ENCODE measurements around the gene HUS1.

The HUS1 gene

GRCh38 chr7:48009954-48010353 is 30.5 kb upstream of the HUS1 start:
- Histone ChIP-seq H4K20me1 (ENCODE audit: control insufficient read depth, insufficient read depth, low read depth, low read length) (no peaks in the 10 kb centered on the region), H3K36me3 (ENCODE audit: control insufficient read depth, low read length) (no peaks in the 10 kb centered on the region), H3K27me3 (ENCODE audit: control insufficient read depth, low read length) (peaks cover 3% of the 10 kb centered on the region), H3K4me3 (ENCODE audit: low read length) (no peak overlapping the region), H3K79me2 (ENCODE audit: control insufficient read depth, low read length) (no peaks in the 10 kb centered on the region), H3F3A (ENCODE audit: control insufficient read depth, insufficient read depth) (no peaks in the 10 kb centered on the region), H3K9me3 (ENCODE audit: control insufficient read depth, insufficient read depth, low read length) (no peaks in the 10 kb centered on the region), H3K9me2 (replicated peaks; ENCODE audit: control insufficient read depth, low read length) (no peaks in the 10 kb centered on the region), H3K27ac (ENCODE audit: low read depth, low read length) (no peak overlapping the region), H3K4me2 (ENCODE audit: low read length) (no peak overlapping the region), H3K4me1 (ENCODE audit: control insufficient read depth, low read length) (0 out of 2 replicates have a peak, but pooled peaks cover 4% of the 10 kb centered on the region)
- TF ChIP-seq CTCF (IDR thresholded peaks at IDR 0.05; ENCODE audit: low read depth, low read length, poor library complexity, severe bottlenecking) (no peak), EZH2phosphoT487 (IDR thresholded peaks at IDR 0.05; ENCODE audit: borderline replicate concordance, low read length) (no peak)

GRCh38 chr7:48009257-48009656 is 29.8 kb upstream of the HUS1 start:
- no peaks in the 10 kb centered on the region for H4K20me1 ChIP-seq (ENCODE audit: control insufficient read depth, insufficient read depth, low read depth, low read length)
- 0 out of 2 replicates have a peak, but pooled peaks cover 4% of the 10 kb centered on the region for H3K4me1 ChIP-seq (ENCODE audit: control insufficient read depth, low read length)
- no peaks in the 10 kb centered on the region for H3K36me3 ChIP-seq (ENCODE audit: control insufficient read depth, low read length)
- TF ChIP-seq CTCF (IDR thresholded peaks at IDR 0.05; ENCODE audit: low read depth, low read length, poor library complexity, severe bottlenecking) (no peak), EZH2phosphoT487 (IDR thresholded peaks at IDR 0.05; ENCODE audit: borderline replicate concordance, low read length) (no peak)
- no peaks in the 10 kb centered on the region for H3K9me3 ChIP-seq (ENCODE audit: control insufficient read depth, insufficient read depth, low read length)
- no peak overlapping the region for H3K4me2 ChIP-seq (ENCODE audit: low read length)
- no peaks in the 10 kb centered on the region for H3F3A ChIP-seq (ENCODE audit: control insufficient read depth, insufficient read depth)
- H3K79me2 ChIP-seq (ENCODE audit: control insufficient read depth, low read length): no peaks in the 10 kb centered on the region
- no peak overlapping the region for H3K27ac ChIP-seq (ENCODE audit: low read depth, low read length)
- H3K4me3 ChIP-seq (ENCODE audit: low read length): no peak overlapping the region
- H3K27me3 ChIP-seq (ENCODE audit: control insufficient read depth, low read length): peaks cover 9% of the 10 kb centered on the region
- H3K9me2 ChIP-seq (replicated peaks; ENCODE audit: control insufficient read depth, low read length): no peaks in the 10 kb centered on the region

GRCh38 chr7:48006866-48007265 is 27.5 kb upstream of the HUS1 start:
- Histone ChIP-seq H3K36me3 (ENCODE audit: control insufficient read depth, low read length) (no peaks in the 10 kb centered on the region), H3K9me2 (replicated peaks; ENCODE audit: control insufficient read depth, low read length) (no peaks in the 10 kb centered on the region), H3K4me1 (ENCODE audit: control insufficient read depth, low read length) (0 out of 2 replicates have a peak, but pooled peaks cover 4% of the 10 kb centered on the region), H3K9me3 (ENCODE audit: control insufficient read depth, insufficient read depth, low read length) (no peaks in the 10 kb centered on the region), H4K20me1 (ENCODE audit: control insufficient read depth, insufficient read depth, low read depth, low read length) (no peaks in the 10 kb centered on the region), H3K79me2 (ENCODE audit: control insufficient read depth, low read length) (no peaks in the 10 kb centered on the region), H3K4me3 (ENCODE audit: low read length) (no peak overlapping the region), H3K27ac (ENCODE audit: low read depth, low read length) (no peak overlapping the region), H3K4me2 (ENCODE audit: low read length) (no peak overlapping the region), H3F3A (ENCODE audit: control insufficient read depth, insufficient read depth) (no peaks in the 10 kb centered on the region), H3K27me3 (ENCODE audit: control insufficient read depth, low read length) (peaks cover 12% of the 10 kb centered on the region)
- no peak for TF ChIP-seq EZH2phosphoT487 (IDR thresholded peaks at IDR 0.05; ENCODE audit: borderline replicate concordance, low read length)
- no peak for TF ChIP-seq CTCF (IDR thresholded peaks at IDR 0.05; ENCODE audit: low read depth, low read length, poor library complexity, severe bottlenecking)
